ENCODE measurements around the gene CCR5AS.

The CCR5AS gene

DNA sequence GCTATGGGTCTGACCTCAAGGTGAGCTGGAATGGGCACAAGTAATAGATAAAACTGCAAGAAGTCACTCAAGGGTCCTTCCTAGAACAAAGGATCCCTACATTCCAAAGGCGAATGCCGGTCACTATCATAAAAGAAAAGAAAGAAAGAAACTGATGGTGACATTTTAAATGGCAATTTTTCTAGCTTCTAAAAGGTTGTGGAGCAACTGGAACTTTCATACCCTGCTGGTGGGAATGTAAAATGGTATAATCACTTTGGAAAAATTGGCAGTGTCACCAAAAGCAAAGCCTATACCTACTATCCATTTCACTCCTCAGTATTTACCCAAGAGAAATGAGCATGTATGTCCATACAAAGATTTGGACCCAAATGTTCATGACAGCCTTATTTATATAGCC, 4.4 kb upstream of the CCR5AS start:
- Histone ChIP-seq H2BK15ac (ENCODE audit: low read length) (no peak overlapping the region), H3K9ac (replicated peaks in 1 of 4; ENCODE audit: extremely low read depth in 1 of 4, low read depth in 3 of 4, low read length in 3 of 4) (no peak overlapping the region), H3K56ac (replicated peaks; ENCODE audit: insufficient read length, low read depth, low read length) (no peak overlapping the region), H3K27ac (ENCODE audit: low read depth, low read length) (no peak overlapping the region), H4K20me1 (replicated peaks in 1 of 2; ENCODE audit: control insufficient read depth in 1 of 2, insufficient read depth in 2 of 2, low read length in 2 of 2) (no peaks in the 10 kb centered on the region), H3K27me3 (replicated peaks in 1 of 4; ENCODE audit: control insufficient read depth in 3 of 4, extremely low read depth in 1 of 4, insufficient read depth in 3 of 4, low read length in 3 of 4) (no peaks in the 10 kb centered on the region; a peak in 1 of 7 replicates), H3K23me2 (ENCODE audit: low read depth, low read length) (no peaks in the 10 kb centered on the region), H3K23ac (ENCODE audit: insufficient read length) (no peak overlapping the region), H3K14ac (ENCODE audit: insufficient read length) (no peak overlapping the region), H3K4me3 (ENCODE audit: extremely low read depth in 1 of 4, insufficient read depth in 2 of 4, low read depth in 3 of 4, low read length in 4 of 4) (no peak overlapping the region), H2BK5ac (ENCODE audit: low read depth, low read length) (no peak overlapping the region), H3K79me1 (ENCODE audit: low read depth, low read length) (no peaks in the 10 kb centered on the region), H3K9me3 (ENCODE audit: insufficient read depth in 2 of 2, low read depth in 1 of 2, low read length in 1 of 2) (no peaks in the 10 kb centered on the region), H3K18ac (ENCODE audit: extremely low read depth, low read length) (no peak overlapping the region), H2BK12ac (ENCODE audit: low read depth, low read length) (no peak overlapping the region), H4K91ac (replicated peaks; ENCODE audit: insufficient read length, low read length) (no peak overlapping the region), H4K5ac (ENCODE audit: insufficient read length, low read depth, low read length) (no peak overlapping the region), H2BK120ac (replicated peaks; ENCODE audit: low read depth, low read length) (no peak overlapping the region), H3K4me1 (replicated peaks in 1 of 4; ENCODE audit: control insufficient read depth in 3 of 4, insufficient read depth in 4 of 4, low read length in 3 of 4) (no peaks in the 10 kb centered on the region), H3K4ac (replicated peaks; ENCODE audit: insufficient read length, low read depth, low read length) (no peak overlapping the region), H2BK20ac (ENCODE audit: low read length) (no peak overlapping the region), H2AFZ (ENCODE audit: low read length) (no peak overlapping the region), H3K4me2 (ENCODE audit: insufficient read depth in 1 of 2, low read depth in 2 of 2, low read length in 2 of 2) (no peak overlapping the region), H4K8ac (ENCODE audit: extremely low read depth, insufficient read depth, low read length) (no peak overlapping the region), H3K79me2 (ENCODE audit: control insufficient read depth in 1 of 2, insufficient read depth in 2 of 2, low read length in 2 of 2) (no peaks in the 10 kb centered on the region), H3K36me3 (ENCODE audit: control insufficient read depth in 2 of 4, insufficient read depth in 4 of 4, low read length in 3 of 4) (no peaks in the 10 kb centered on the region), H2AK5ac (ENCODE audit: low read depth, low read length) (no peak overlapping the region)
- 80% methylated on average over 2 of the region's 2 CpGs; no CpG with 5 or more reads in 1 of the 2 experiments for WGBS, 2 experiments (ENCODE audit: extremely low coverage in 1 of 2, insufficient coverage in 1 of 2, insufficient read length in 1 of 2, insufficient replicate concordance in 2 of 2, low coverage in 1 of 2, low lambda C conversion rate in 2 of 2, missing lambda C conversion rate in 1 of 2)
- TF ChIP-seq CTBP2 (IDR thresholded peaks at IDR 0.05; ENCODE audit: borderline replicate concordance, insufficient read depth, insufficient read length, low read length) (no peak), BRCA1 (IDR thresholded peaks at IDR 0.05; ENCODE audit: low read depth, low read length) (no peak), ZNF274 (IDR thresholded peaks at IDR 0.05; ENCODE audit: borderline replicate concordance, extremely low read depth, low read length) (no peak), YY1 (IDR thresholded peaks at IDR 0.05; ENCODE audit: low read depth, low read length) (no peak), NRF1 (IDR thresholded peaks at IDR 0.05; ENCODE audit: low read depth, low read length) (no peak), SAP30 (IDR thresholded peaks at IDR 0.05; ENCODE audit: insufficient read depth, insufficient replicate concordance, low read length) (no peak), PHF8 (conservative IDR thresholded peaks at IDR 0.05; ENCODE audit: low read depth, low read length) (no peak)
- no peak for FAIRE-seq
- DNase-seq (ENCODE audit: low read depth in 1 of 2, low spot score in 2 of 2), result no peak
- POLR2A ChIA-PET (ENCODE audit: partially characterized antibody), result no interaction called here
- CTCF ChIA-PET (ENCODE audit: partially characterized antibody), result interaction anchor here (0.7 to 5.3 kb wide), 8 partner anchors 8 to 172 kb away, joined by 3 to 31 read pairs (median 4); no protein-coding TSS in a partner anchor
